Measurements from ENCODE around the gene XRCC1. TPM values are rescaled to one million over a fixed set of nuclear protein-coding genes. Genes with fewer than 3 reads are reported as not detected.

XRCC1 gene
- total and polyA plus RNA-seq, 3 experiments from 2014 or later, result 31.4 to 37.2 (median 37.0) TPM

GRCh38 chr19:43619262-43620060 lies 44.1 kb upstream of the XRCC1 start, which contains the start of gene ZNF428:
Gene ZNF428, minus strand, starts transcription at chr19:43619629. Its CDS starts 5,325 bp downstream, at chr19:43614304.
- peak within 1 kb of the TSS; percentile 66 for H3K4me3 ChIP-seq (ENCODE audit: low read length)
- peaks cover 24% of the 10 kb centered on the region for H3K4me1 ChIP-seq (ENCODE audit: insufficient read depth, low read length)
- H3K27me3 ChIP-seq (ENCODE audit: insufficient read depth, low read length, poor library complexity, severe bottlenecking), result no peaks in the 10 kb centered on the region
- H3K9me3 Mint-ChIP-seq, result no peaks in the 10 kb centered on the region
- no peaks in the 10 kb centered on the region for H3K27me3 Mint-ChIP-seq
- H3K36me3 Mint-ChIP-seq, result peaks cover 0 to 12% (median 0%) of the 10 kb centered on the region in 3 donors
- H3K9me3 ChIP-seq (ENCODE audit: low read length), result no peaks in the 10 kb centered on the region
- H3K27ac Mint-ChIP-seq, result peak within 1 kb of the TSS; percentile 89 to 99 (median 98)
- H3K4me3 Mint-ChIP-seq, result peak within 1 kb of the TSS; percentile 96 to 99 (median 98)
- no peaks in the 10 kb centered on the region for H3K36me3 ChIP-seq (ENCODE audit: insufficient read depth, low read length)
- H3K27ac ChIP-seq (ENCODE audit: low read depth, low read length), result peak within 1 kb of the TSS; percentile 91
- CTCF ChIA-PET, result no interaction called here
- peaks cover 27 to 54% (median 30%) of the 10 kb centered on the region in 3 donors for H3K4me1 Mint-ChIP-seq
- POLR2A ChIA-PET, result interaction anchor here (0.6 kb wide), 1 partner anchor 22 kb away, joined by 4 read pairs; no protein-coding TSS in a partner anchor
- peak; percentile 82 to 92 (median 86) for DNase-seq

GRCh38 chr19:43618921-43619261 lies 43.6 kb upstream of the XRCC1 start:
- Histone ChIP-seq H3K36me3 (ENCODE audit: insufficient read depth, low read length) (no peaks in the 10 kb centered on the region), H3K27ac (ENCODE audit: low read depth, low read length) (peak overlapping the region; percentile 91), H3K4me3 (ENCODE audit: low read length) (peak overlapping the region; percentile 66), H3K9me3 (ENCODE audit: low read length) (no peaks in the 10 kb centered on the region), H3K27me3 (ENCODE audit: insufficient read depth, low read length, poor library complexity, severe bottlenecking) (no peaks in the 10 kb centered on the region), H3K4me1 (ENCODE audit: insufficient read depth, low read length) (peaks cover 22% of the 10 kb centered on the region)
- Mint-ChIP-seq H3K9me3 (no peaks in the 10 kb centered on the region), H3K4me3 (peak overlapping the region; percentile 96 to 99 (median 98)), H3K27me3 (no peaks in the 10 kb centered on the region), H3K4me1 (peaks cover 29 to 54% (median 29%) of the 10 kb centered on the region in 3 donors), H3K27ac (peak overlapping the region; percentile 89 to 99 (median 98)), H3K36me3 (peaks cover 0 to 17% (median 0%) of the 10 kb centered on the region in 3 donors)
- DNase-seq, result no peak
- CTCF ChIA-PET, result interaction anchor here (0.8 to 1.6 kb wide), 3 partner anchors 24 to 64 kb away, joined by 3 to 6 read pairs (median 5); no protein-coding TSS in a partner anchor
- POLR2A ChIA-PET, result interaction anchor here (1.0 to 1.4 kb wide), 2 partner anchors 23 to 115 kb away, joined by 3 to 4 read pairs; partner anchors contain the start of genes IRGQ and ZNF576

GRCh38 chr19:43616954-43617353 lies 41.6 kb upstream of the XRCC1 start:
- no peaks in the 10 kb centered on the region for H3K9me3 Mint-ChIP-seq
- CTCF ChIA-PET, result interaction anchor here (1.6 kb wide), 1 partner anchor 98 kb away, joined by 3 read pairs; no protein-coding TSS in a partner anchor
- H3K36me3 Mint-ChIP-seq, result peaks cover 0 to 35% (median 8%) of the 10 kb centered on the region in 3 donors
- POLR2A ChIA-PET, result interaction anchor here (0.6 kb wide), 1 partner anchor 190 kb away, joined by 3 read pairs; no protein-coding TSS in a partner anchor
- peaks cover 1% of the 10 kb centered on the region for H3K36me3 ChIP-seq (ENCODE audit: insufficient read depth, low read length)
- H3K9me3 ChIP-seq (ENCODE audit: low read length), result no peaks in the 10 kb centered on the region
- H3K4me1 Mint-ChIP-seq, result peaks cover 41 to 68% (median 43%) of the 10 kb centered on the region in 3 donors
- H3K27me3 ChIP-seq (ENCODE audit: insufficient read depth, low read length, poor library complexity, severe bottlenecking), result no peaks in the 10 kb centered on the region
- H3K4me3 ChIP-seq (ENCODE audit: low read length), result no peak overlapping the region
- H3K27me3 Mint-ChIP-seq, result no peaks in the 10 kb centered on the region
- peaks cover 22% of the 10 kb centered on the region for H3K4me1 ChIP-seq (ENCODE audit: insufficient read depth, low read length)
- peak overlapping the region in 6 of 8 donors; percentile 12 to 90 (median 43) for H3K27ac Mint-ChIP-seq
- no peak overlapping the region for H3K27ac ChIP-seq (ENCODE audit: low read depth, low read length)
- DNase-seq, result no peak
- peak overlapping the region in 3 of 7 donors; percentile 16 to 61 (median 52) for H3K4me3 Mint-ChIP-seq

GRCh38 chr19:43616306-43616705 lies 41.0 kb upstream of the XRCC1 start:
- Mint-ChIP-seq H3K4me1 (peaks cover 38 to 67% (median 45%) of the 10 kb centered on the region in 3 donors), H3K27me3 (no peaks in the 10 kb centered on the region), H3K9me3 (no peaks in the 10 kb centered on the region), H3K36me3 (peaks cover 0 to 41% (median 11%) of the 10 kb centered on the region in 3 donors), H3K27ac (peak overlapping the region in 4 of 8 donors; percentile 23 to 90 (median 30)), H3K4me3 (no peak overlapping the region)
- Histone ChIP-seq H3K27me3 (ENCODE audit: insufficient read depth, low read length, poor library complexity, severe bottlenecking) (no peaks in the 10 kb centered on the region), H3K4me1 (ENCODE audit: insufficient read depth, low read length) (peaks cover 22% of the 10 kb centered on the region), H3K9me3 (ENCODE audit: low read length) (no peaks in the 10 kb centered on the region), H3K36me3 (ENCODE audit: insufficient read depth, low read length) (peaks cover 5% of the 10 kb centered on the region), H3K27ac (ENCODE audit: low read depth, low read length) (no peak overlapping the region), H3K4me3 (ENCODE audit: low read length) (no peak overlapping the region)
- ChIA-PET POLR2A (no interaction called here), CTCF (interaction anchor here (1.6 kb wide), 1 partner anchor 97 kb away, joined by 3 read pairs; no protein-coding TSS in a partner anchor)
- no peak for DNase-seq

GRCh38 chr19:43612374-43612773 lies 37.0 kb upstream of the XRCC1 start:
- H3K4me3 ChIP-seq (ENCODE audit: low read length), result no peak overlapping the region
- ChIA-PET POLR2A (no interaction called here), CTCF (no interaction called here)
- Mint-ChIP-seq H3K36me3 (peaks cover 0 to 46% (median 14%) of the 10 kb centered on the region in 3 donors), H3K4me1 (peaks cover 30 to 47% (median 31%) of the 10 kb centered on the region in 3 donors), H3K4me3 (no peak overlapping the region), H3K27ac (peak overlapping the region in 1 of 8 donors; percentile 58), H3K9me3 (no peaks in the 10 kb centered on the region), H3K27me3 (no peaks in the 10 kb centered on the region)
- H3K27me3 ChIP-seq (ENCODE audit: insufficient read depth, low read length, poor library complexity, severe bottlenecking), result no peaks in the 10 kb centered on the region
- no peaks in the 10 kb centered on the region for H3K9me3 ChIP-seq (ENCODE audit: low read length)
- peaks cover 3% of the 10 kb centered on the region for H3K4me1 ChIP-seq (ENCODE audit: insufficient read depth, low read length)
- no peak overlapping the region for H3K27ac ChIP-seq (ENCODE audit: low read depth, low read length)
- no peak for DNase-seq
- H3K36me3 ChIP-seq (ENCODE audit: insufficient read depth, low read length), result peaks cover 5% of the 10 kb centered on the region

- Mint-ChIP-seq H3K4me3 (peak within 1 kb of the TSS in 1 of 7 donors; percentile 50), H3K27ac (peak within 1 kb of the TSS in 6 of 8 donors; percentile 58 to 78 (median 72)), H3K4me1 (peaks cover 30 to 41% (median 31%) of the 10 kb centered on the region in 3 donors), H3K9me3 (no peaks in the 10 kb centered on the region), H3K36me3 (peaks cover 0 to 51% (median 16%) of the 10 kb centered on the region in 3 donors), H3K27me3 (no peaks in the 10 kb centered on the region)
- ChIA-PET POLR2A (no interaction called here), CTCF (no interaction called here)
- no peak within 1 kb of the TSS for H3K4me3 ChIP-seq (ENCODE audit: low read length)
- peaks cover 3% of the 10 kb centered on the region for H3K4me1 ChIP-seq (ENCODE audit: insufficient read depth, low read length)
- H3K27ac ChIP-seq (ENCODE audit: low read depth, low read length), result no peak within 1 kb of the TSS
- peaks cover 5% of the 10 kb centered on the region for H3K36me3 ChIP-seq (ENCODE audit: insufficient read depth, low read length)
- no peaks in the 10 kb centered on the region for H3K27me3 ChIP-seq (ENCODE audit: insufficient read depth, low read length, poor library complexity, severe bottlenecking)
- no peak for DNase-seq
- no peaks in the 10 kb centered on the region for H3K9me3 ChIP-seq (ENCODE audit: low read length)
These were observed 36.5 kb upstream of the XRCC1 start, which contains the start of gene SRRM5 for GRCh38 chr19:43611788-43612187. Gene SRRM5, plus strand, starts transcription at chr19:43612088. Its CDS starts 34 bp downstream, at chr19:43612122.

- Mint-ChIP-seq H3K4me1 (peaks cover 26 to 36% (median 26%) of the 10 kb centered on the region in 3 donors), H3K27me3 (no peaks in the 10 kb centered on the region), H3K36me3 (peaks cover 0 to 57% (median 16%) of the 10 kb centered on the region in 3 donors), H3K27ac (peak overlapping the region in 4 of 8 donors; percentile 33 to 74 (median 60)), H3K9me3 (no peaks in the 10 kb centered on the region), H3K4me3 (no peak overlapping the region)
- no peak overlapping the region for H3K4me3 ChIP-seq (ENCODE audit: low read length)
- CTCF ChIA-PET, result no interaction called here
- DNase-seq, result no peak
- no peaks in the 10 kb centered on the region for H3K9me3 ChIP-seq (ENCODE audit: low read length)
- H3K27ac ChIP-seq (ENCODE audit: low read depth, low read length), result no peak overlapping the region
- no peaks in the 10 kb centered on the region for H3K27me3 ChIP-seq (ENCODE audit: insufficient read depth, low read length, poor library complexity, severe bottlenecking)
- POLR2A ChIA-PET, result no interaction called here
- H3K4me1 ChIP-seq (ENCODE audit: insufficient read depth, low read length), result no peaks in the 10 kb centered on the region
- H3K36me3 ChIP-seq (ENCODE audit: insufficient read depth, low read length), result peaks cover 5% of the 10 kb centered on the region
These were observed 35.2 kb upstream of the XRCC1 start for GRCh38 chr19:43610493-43610892.

All from CD8-positive, alpha-beta memory T cell (primary cell).